22Rv1 (cell line): ENCODE results near the gene AJUBA.

Experiments
- ZFX ChIP-seq: fragments of 450-650 bp; IDR thresholded peaks from 2 replicates; pipeline ENCODE4 v1.6.1; 2017; ENCODE audit warnings: antibody characterized with exemption, borderline replicate concordance
- TF ChIP-seq, protein P1 (sequence below): fragments of 450-650 bp; IDR thresholded peaks from 2 replicates; pipeline ENCODE4 v1.5.1; 2017; ENCODE audit warnings: mild to moderate bottlenecking

DNA sequence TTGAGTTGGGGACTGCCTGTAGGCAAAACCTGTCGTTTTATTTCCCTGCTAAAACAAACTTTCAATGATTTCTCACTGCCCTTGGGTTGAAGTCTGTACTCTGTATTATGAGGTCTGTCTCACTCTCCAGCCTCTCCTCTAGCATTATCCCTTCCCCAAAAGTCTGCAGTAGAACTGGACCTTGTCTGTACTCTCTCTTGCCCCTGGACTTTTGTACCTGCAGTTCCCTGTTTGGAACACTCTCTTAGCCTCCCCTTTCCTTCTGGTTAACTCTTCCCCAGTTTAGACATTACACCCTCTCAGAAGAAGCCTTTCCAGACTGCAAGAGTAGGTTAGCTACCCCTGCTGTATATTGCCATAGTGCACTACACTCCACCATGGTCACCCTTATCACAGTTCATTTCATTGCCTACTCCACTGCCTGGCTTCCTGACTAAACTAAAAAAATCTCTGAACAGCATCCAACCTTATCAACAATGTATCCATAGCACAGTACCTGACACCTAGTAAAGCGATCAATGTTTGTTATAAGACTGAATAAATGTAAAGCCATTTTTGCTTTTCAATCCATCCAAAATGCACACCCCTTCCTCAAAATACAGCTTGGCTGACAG is 3.6 kb upstream of the AJUBA start:
- TF ChIP-seq, protein P1, sequence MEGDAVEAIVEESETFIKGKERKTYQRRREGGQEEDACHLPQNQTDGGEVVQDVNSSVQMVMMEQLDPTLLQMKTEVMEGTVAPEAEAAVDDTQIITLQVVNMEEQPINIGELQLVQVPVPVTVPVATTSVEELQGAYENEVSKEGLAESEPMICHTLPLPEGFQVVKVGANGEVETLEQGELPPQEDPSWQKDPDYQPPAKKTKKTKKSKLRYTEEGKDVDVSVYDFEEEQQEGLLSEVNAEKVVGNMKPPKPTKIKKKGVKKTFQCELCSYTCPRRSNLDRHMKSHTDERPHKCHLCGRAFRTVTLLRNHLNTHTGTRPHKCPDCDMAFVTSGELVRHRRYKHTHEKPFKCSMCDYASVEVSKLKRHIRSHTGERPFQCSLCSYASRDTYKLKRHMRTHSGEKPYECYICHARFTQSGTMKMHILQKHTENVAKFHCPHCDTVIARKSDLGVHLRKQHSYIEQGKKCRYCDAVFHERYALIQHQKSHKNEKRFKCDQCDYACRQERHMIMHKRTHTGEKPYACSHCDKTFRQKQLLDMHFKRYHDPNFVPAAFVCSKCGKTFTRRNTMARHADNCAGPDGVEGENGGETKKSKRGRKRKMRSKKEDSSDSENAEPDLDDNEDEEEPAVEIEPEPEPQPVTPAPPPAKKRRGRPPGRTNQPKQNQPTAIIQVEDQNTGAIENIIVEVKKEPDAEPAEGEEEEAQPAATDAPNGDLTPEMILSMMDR = no peak
- TF ChIP-seq ZFX = no peak
